IPS-15b (cell line): ENCODE measurements around the gene INO80E.

ENCODE experiments used
- H3K27me3 ChIP-seq: one replicate; pipeline ENCODE4 v1.6.1; 2013; ENCODE audit warnings: low read length; ENCODE audit not compliant: control insufficient read depth, insufficient read depth
- H3K36me3 ChIP-seq: one replicate; pipeline ENCODE4 v1.6.1; 2013; ENCODE audit warnings: low read length; ENCODE audit not compliant: control insufficient read depth, insufficient read depth
- H3K4me1 ChIP-seq: one replicate; pipeline ENCODE4 v1.6.1; 2013; ENCODE audit warnings: mild to moderate bottlenecking, low read length; ENCODE audit not compliant: control insufficient read depth, insufficient read depth
- H3K4me3 ChIP-seq: one replicate; pipeline ENCODE4 v1.5.1; 2013; ENCODE audit warnings: low read depth, low read length
- H3K9ac ChIP-seq: one replicate; pipeline ENCODE4 v1.6.1; 2013; ENCODE audit warnings: low read depth, mild to moderate bottlenecking, low read length
- H3K9me3 ChIP-seq: one replicate; pipeline ENCODE4 v1.6.1; 2013; ENCODE audit warnings: mild to moderate bottlenecking, low read length; ENCODE audit not compliant: control insufficient read depth, insufficient read depth

INO80E gene

DNA sequence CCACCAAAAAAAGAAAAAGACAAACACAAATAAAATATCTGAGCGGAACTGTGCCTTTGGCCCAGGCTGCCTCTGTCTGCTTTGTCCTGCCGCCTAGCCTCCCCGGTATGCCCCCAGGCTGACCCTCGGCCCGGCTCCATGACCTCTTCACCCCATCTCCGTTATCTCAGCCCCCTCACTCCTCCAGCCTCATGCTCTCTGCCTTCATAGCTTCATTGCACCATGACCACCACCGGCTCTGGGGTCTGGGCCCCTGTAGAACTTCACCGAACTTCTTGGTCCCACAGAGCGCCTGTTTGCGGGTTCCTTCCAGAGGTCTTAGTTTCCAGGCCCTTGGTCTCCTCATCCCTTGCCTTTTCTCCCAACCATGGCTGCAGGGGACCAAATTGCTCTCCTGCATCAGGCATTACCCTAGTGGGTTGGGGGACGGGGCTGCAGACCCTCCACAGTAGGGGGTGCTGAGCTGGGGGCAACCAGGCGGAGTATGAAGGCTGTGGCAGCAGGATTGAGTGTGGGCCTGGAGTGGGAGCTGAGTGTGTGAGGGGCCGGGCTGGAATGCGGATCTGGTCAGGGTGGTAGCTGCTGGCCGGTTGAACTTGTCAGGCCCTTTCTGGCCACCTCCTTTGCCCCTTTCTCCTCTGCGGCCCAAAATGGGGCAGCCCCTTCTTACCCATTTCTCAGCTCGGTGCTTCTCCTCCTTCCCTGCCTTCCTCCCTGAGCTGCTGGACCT is 7.5 kb upstream of the INO80E start:
- no peak overlapping the region for H3K4me3 ChIP-seq
- no peaks in the 10 kb centered on the region for H3K9me3 ChIP-seq
- no peaks in the 10 kb centered on the region for H3K27me3 ChIP-seq
- H3K36me3 ChIP-seq = peaks cover 64% of the 10 kb centered on the region
- H3K4me1 ChIP-seq = no peaks in the 10 kb centered on the region
- no peak overlapping the region for H3K9ac ChIP-seq

- Histone ChIP-seq H3K36me3 (peaks cover 58% of the 10 kb centered on the region), H3K27me3 (no peaks in the 10 kb centered on the region), H3K9me3 (no peaks in the 10 kb centered on the region), H3K4me1 (no peaks in the 10 kb centered on the region), H3K4me3 (no peak overlapping the region), H3K9ac (no peak overlapping the region)
Observed at GRCh38 chr16:29989111-29989858, 6.8 kb upstream of the INO80E start.

- H3K9me3 ChIP-seq = no peaks in the 10 kb centered on the region
- peaks cover 51% of the 10 kb centered on the region for H3K36me3 ChIP-seq
- H3K4me3 ChIP-seq = no peak overlapping the region
- H3K4me1 ChIP-seq = peaks cover 3% of the 10 kb centered on the region
- H3K27me3 ChIP-seq = no peaks in the 10 kb centered on the region
- H3K9ac ChIP-seq = no peak overlapping the region
Observed at GRCh38 chr16:29990034-29990433, 6.0 kb upstream of the INO80E start.

GRCh38 chr16:29990883-29991570 is 5.0 kb upstream of the INO80E start:
- H3K9me3 ChIP-seq = no peaks in the 10 kb centered on the region
- H3K36me3 ChIP-seq = peaks cover 42% of the 10 kb centered on the region
- H3K9ac ChIP-seq = no peak overlapping the region
- peaks cover 3% of the 10 kb centered on the region for H3K4me1 ChIP-seq
- H3K4me3 ChIP-seq = no peak overlapping the region
- no peaks in the 10 kb centered on the region for H3K27me3 ChIP-seq

GRCh38 chr16:29991571-29991904 is 4.5 kb upstream of the INO80E start:
- H3K9me3 ChIP-seq = no peaks in the 10 kb centered on the region
- no peaks in the 10 kb centered on the region for H3K27me3 ChIP-seq
- peaks cover 37% of the 10 kb centered on the region for H3K36me3 ChIP-seq
- H3K4me3 ChIP-seq = no peak overlapping the region
- H3K9ac ChIP-seq = no peak overlapping the region
- peaks cover 3% of the 10 kb centered on the region for H3K4me1 ChIP-seq

GRCh38 chr16:29992344-29992967 is 3.6 kb upstream of the INO80E start:
- Histone ChIP-seq H3K4me3 (no peak overlapping the region), H3K9me3 (no peaks in the 10 kb centered on the region), H3K9ac (no peak overlapping the region), H3K27me3 (no peaks in the 10 kb centered on the region), H3K4me1 (peaks cover 3% of the 10 kb centered on the region), H3K36me3 (peaks cover 33% of the 10 kb centered on the region)

- Histone ChIP-seq H3K36me3 (peaks cover 25% of the 10 kb centered on the region), H3K9ac (no peak overlapping the region), H3K4me3 (no peak overlapping the region)
Observed at GRCh38 chr16:29993191-29993902, 2.7 kb upstream of the INO80E start.

DNA sequence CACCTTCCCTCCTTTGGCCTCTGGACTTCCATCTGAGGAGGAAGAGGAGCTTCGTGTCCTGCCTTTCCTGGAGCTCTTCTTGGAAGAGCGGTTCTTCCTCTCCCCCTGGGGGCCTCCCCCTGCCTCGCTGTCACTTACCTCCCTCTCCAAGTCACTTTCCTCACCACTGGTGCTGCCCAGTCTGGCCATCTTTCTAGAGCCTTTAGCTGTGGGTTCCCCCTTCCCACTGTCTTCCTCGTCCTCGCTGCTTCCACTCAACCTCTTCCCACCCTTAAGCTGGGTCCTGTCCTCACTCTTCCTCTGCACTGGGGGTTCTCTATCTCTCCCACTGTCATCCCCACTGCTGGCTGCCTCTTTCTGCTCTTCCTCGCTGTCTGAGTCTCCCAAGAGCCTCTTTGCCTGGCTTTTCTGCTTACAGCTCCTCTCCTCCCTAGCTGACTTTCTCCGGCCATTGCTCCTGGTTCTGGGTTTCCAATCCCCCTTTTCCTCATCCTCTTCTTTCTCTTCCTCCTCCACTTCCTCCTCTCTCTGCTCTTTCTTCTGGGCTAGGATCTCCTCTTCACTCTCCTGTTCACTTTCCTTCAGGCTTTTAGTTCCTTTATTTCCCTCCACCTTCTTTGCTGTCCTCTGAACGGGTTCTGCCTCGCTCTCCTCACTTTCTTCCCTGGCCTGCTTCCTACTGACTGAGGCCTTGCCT is 2.0 kb upstream of the INO80E start:
- Histone ChIP-seq H3K4me1 (peaks cover 3% of the 10 kb centered on the region), H3K4me3 (peak overlapping the region; percentile 83), H3K9ac (no peak overlapping the region), H3K36me3 (peaks cover 20% of the 10 kb centered on the region), H3K27me3 (no peaks in the 10 kb centered on the region), H3K9me3 (no peaks in the 10 kb centered on the region)

More at GRCh38 chr16:29993191-29993902, 2.7 kb upstream of the INO80E start:
- H3K4me1 ChIP-seq = peaks cover 3% of the 10 kb centered on the region
- H3K27me3 ChIP-seq = no peaks in the 10 kb centered on the region
- no peaks in the 10 kb centered on the region for H3K9me3 ChIP-seq

DNA sequence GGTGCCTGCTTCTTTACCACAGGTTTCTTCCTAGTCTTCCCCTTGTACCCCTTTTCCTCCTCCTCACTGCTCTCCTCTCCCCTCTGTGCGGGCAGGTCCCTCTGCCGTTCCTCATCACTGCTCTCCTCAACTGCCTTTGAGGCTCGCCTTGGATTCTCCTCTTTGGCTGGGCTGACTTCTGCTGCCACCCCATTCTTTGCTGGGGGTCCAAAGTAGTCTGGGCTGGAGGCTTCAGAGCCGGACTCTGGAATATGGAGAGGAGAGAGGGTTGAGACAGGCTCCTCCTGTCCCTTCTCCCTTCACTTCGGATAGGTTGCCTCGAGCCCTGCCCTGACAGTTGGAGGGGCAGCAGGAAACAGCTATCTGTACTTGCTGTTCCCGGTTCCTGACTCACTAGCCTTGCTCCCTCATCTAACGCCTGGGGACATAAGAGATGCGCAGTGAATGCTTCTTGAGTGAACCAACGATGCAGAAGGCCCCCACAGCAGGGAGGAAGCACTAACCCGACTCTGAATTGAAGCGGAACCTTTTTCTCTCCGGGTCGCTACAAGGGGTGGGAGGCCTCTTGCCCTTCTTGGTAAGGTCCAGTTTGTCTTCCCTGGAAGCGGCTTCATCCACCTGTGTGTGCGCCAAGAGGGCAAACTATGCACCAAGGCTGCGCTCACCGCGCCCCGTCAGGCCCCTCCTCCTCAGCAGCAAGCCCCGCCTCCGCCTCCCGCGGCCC is 1.3 kb upstream of the INO80E start:
- peaks cover 20% of the 10 kb centered on the region for H3K36me3 ChIP-seq
- peak overlapping the region; percentile 83 for H3K4me3 ChIP-seq
- peaks cover 3% of the 10 kb centered on the region for H3K4me1 ChIP-seq
- no peaks in the 10 kb centered on the region for H3K9me3 ChIP-seq
- peak overlapping the region; percentile 81 for H3K9ac ChIP-seq
- H3K27me3 ChIP-seq = no peaks in the 10 kb centered on the region

- Histone ChIP-seq H3K36me3 (peaks cover 20% of the 10 kb centered on the region), H3K4me3 (peak within 1 kb of the TSS; percentile 83), H3K4me1 (peaks cover 3% of the 10 kb centered on the region), H3K27me3 (no peaks in the 10 kb centered on the region), H3K9ac (peak within 1 kb of the TSS; percentile 90), H3K9me3 (no peaks in the 10 kb centered on the region)
Observed at GRCh38 chr16:29995324-29995910, 624 bp upstream of the INO80E start, which contains the start of gene HIRIP3. Gene HIRIP3, minus strand, starts transcription at chr16:29995617. Its CDS starts 12 bp downstream, at chr16:29995605.
